ENCODE data around the gene TRIP13. TPM values are rescaled to one million over a fixed set of nuclear protein-coding genes. Genes with fewer than 3 reads are reported as not detected.

The TRIP13 gene
- total and polyA plus RNA-seq, 8 donors = 0.31 to 1.2 (median 0.51) TPM; not detected in 1

DNA sequence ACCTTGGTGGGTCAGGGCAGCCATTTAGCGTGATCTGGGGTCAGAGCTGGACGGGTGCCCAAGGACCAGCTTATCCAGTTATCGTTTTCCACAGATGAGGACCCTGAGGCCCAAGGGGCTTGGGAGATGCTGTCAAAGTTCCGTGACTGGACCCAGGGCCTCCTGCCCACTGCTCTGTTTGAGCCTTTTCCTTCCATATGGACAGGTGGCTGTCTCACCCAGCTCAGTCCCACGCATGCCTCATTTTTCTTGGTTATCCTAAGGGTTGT, 56.5 kb downstream of the TRIP13 start:
- Histone ChIP-seq H3K27ac (no peak overlapping the region), H3K4me1 (no peaks in the 10 kb centered on the region), H3K27me3 (peaks cover 0 to 4% (median 0%) of the 10 kb centered on the region in 4 donors), H3K36me3 (no peaks in the 10 kb centered on the region), H3K4me3 (no peak overlapping the region), H3K9me3 (no peaks in the 10 kb centered on the region)
- FAIRE-seq (no peak), ATAC-seq (no peak), DNase-seq (no peak)
- intact Hi-C loops (cut with DNase I) = no loop called here
- 57 to 63% methylated on average over 5 of the region's 5 CpGs for WGBS, 2 donors
- no peak for TF ChIP-seq CTCF (IDR thresholded peaks at IDR 0.05)

GRCh38 chr5:949815-950560, 57.3 kb downstream of the TRIP13 start:
- 83 to 91% methylated on average over 17 of the region's 17 CpGs for WGBS, 2 donors
- no peak for DNase-seq
- Histone ChIP-seq H3K27me3 (peaks cover 0 to 4% (median 0%) of the 10 kb centered on the region in 4 donors), H3K4me1 (no peaks in the 10 kb centered on the region), H3K9me3 (no peaks in the 10 kb centered on the region), H3K4me3 (no peak overlapping the region), H3K27ac (no peak overlapping the region), H3K36me3 (no peaks in the 10 kb centered on the region)
- no peak for FAIRE-seq
- intact Hi-C loops (cut with DNase I) = no loop called here
- TF ChIP-seq CTCF (IDR thresholded peaks at IDR 0.05) = no peak
- no peak for ATAC-seq

GRCh38 chr5:951940-952596, 59.4 kb downstream of the TRIP13 start:
- Histone ChIP-seq H3K4me1 (no peaks in the 10 kb centered on the region), H3K36me3 (no peaks in the 10 kb centered on the region), H3K27ac (no peak overlapping the region), H3K4me3 (no peak overlapping the region), H3K27me3 (peaks cover 0 to 4% (median 0%) of the 10 kb centered on the region in 4 donors), H3K9me3 (no peaks in the 10 kb centered on the region)
- no peak for FAIRE-seq
- no peak for TF ChIP-seq CTCF (IDR thresholded peaks at IDR 0.05)
- DNase-seq = no peak
- intact Hi-C loops (cut with DNase I) = no loop called here
- no peak for ATAC-seq
- WGBS, 2 donors = 80 to 83% methylated on average over 16 of the region's 16 CpGs

GRCh38 chr5:952597-953271, 60.0 kb downstream of the TRIP13 start:
- Histone ChIP-seq H3K27ac (no peak overlapping the region), H3K4me3 (no peak overlapping the region), H3K4me1 (peaks cover 0 to 4% (median 0%) of the 10 kb centered on the region in 3 donors), H3K27me3 (peaks cover 0 to 4% (median 0%) of the 10 kb centered on the region in 4 donors), H3K36me3 (no peaks in the 10 kb centered on the region), H3K9me3 (no peaks in the 10 kb centered on the region)
- TF ChIP-seq CTCF (IDR thresholded peaks at IDR 0.05) = no peak
- intact Hi-C loops (cut with DNase I) = no loop called here
- 68 to 81% methylated on average over 13 of the region's 13 CpGs for WGBS, 2 donors
- DNase-seq (peak in 1 of 6 donors; percentile 38), ATAC-seq (no peak), FAIRE-seq (no peak)
